Stromal cell of bone marrow (primary cell): ENCODE results near the gene SGIP1.
"Not testable (repeated sequence)": the region's sequence is repeated elsewhere in the genome, so short reads cannot be mapped to it uniquely, and the experiment has no call there.

Experiments
- DNase-seq: peaks from one replicate; pipeline ENCODE4 v3.0.0-alpha.2; 2012; ENCODE audit warnings: low read depth

The SGIP1 gene

DNA sequence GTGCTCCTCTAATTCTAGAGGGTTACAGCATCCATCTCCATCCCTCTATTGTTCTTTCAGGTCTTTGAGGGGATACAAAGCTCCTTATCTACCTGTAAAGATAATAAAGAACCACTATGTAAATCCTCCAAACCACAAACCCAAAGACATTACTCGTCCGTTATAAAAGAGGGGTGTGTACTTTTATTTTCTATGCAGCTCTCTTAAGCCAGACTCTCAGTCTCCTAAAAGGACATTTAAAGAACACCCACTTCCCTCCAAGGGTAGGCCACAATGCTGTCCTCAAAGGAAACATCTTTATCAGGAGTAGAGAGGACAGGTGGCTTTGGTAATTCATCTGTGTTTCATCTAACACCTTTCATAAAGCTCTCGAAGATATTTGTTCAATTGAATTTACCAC lies 150.4 kb downstream of the SGIP1 start:
- DNase-seq = no peak

DNA sequence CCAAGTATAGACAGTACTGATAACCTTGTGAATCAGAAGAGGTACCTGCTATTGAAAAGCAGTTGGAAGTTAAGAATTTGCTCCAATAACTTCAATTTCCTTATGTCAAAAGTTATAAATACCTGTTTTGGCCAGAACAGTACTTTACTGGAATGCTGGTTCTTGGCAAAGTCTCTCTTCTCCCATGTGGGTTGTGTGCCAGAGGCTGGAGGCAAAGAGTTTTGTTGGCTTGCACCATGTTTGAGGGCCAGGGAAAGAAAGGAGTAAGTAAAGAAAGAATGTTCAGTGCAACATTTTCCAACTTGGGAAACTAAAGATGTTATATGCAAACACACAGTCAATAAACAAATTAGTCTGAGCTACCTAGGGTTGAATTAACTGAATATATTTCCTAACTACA lies 151.3 kb downstream of the SGIP1 start:
- DNase-seq = no peak

DNA sequence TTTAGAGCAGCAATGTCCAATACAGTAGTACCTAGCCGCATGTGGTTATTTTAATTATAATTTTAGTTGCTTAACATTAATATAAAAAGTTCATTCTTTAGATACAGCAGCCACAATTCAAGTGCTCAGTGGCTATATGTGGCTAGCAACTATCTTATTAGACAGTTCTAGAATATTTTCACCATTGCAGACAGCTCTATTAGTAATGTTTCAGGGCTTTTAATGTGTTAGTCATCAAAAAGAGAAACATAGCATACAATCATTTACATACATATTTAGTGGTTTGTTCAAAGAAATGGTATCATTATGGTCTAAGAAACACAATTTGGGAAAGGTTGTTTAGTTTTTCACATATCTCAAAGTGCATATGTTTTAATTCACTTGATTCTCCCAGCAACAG lies 151.7 kb downstream of the SGIP1 start:
- DNase-seq = no peak

DNA sequence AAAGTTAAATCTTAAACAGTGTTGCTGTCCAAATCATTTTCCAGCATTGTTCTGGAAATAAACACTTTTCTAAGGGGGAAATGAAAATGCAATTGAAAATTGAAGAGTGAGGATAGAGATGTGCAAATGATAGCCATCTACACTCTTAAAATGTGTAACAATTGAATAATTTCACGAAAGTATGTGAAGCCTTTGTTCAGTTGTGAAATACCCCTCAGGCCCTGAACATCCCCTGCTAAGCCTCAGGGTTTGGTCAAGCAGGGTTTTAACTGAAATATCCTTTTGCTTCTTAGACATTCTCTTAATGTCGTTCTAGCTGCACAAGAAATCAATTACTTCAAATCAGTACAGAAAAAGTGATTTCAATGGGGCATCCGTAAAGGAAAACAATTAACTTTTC lies 152.5 kb downstream of the SGIP1 start:
- no peak for DNase-seq

DNA sequence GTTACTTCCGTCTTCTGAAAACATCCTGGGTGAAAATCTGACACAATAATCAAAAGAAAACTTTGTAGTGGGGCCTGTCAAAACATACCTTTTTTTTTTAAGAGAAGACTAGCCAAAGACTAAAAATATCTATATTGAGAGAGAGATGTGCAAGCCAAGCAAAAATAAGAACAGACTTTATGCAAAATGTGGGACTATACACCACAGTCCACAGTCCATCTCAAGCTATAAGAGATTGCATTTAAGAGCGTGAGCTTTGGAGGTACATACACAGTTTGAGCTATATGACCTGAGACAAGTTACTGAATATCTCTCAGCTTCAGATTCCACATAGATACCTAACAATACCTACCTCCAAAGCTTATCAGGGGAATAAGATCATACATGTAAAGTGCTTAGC lies 153.4 kb downstream of the SGIP1 start:
- no peak for DNase-seq

DNA sequence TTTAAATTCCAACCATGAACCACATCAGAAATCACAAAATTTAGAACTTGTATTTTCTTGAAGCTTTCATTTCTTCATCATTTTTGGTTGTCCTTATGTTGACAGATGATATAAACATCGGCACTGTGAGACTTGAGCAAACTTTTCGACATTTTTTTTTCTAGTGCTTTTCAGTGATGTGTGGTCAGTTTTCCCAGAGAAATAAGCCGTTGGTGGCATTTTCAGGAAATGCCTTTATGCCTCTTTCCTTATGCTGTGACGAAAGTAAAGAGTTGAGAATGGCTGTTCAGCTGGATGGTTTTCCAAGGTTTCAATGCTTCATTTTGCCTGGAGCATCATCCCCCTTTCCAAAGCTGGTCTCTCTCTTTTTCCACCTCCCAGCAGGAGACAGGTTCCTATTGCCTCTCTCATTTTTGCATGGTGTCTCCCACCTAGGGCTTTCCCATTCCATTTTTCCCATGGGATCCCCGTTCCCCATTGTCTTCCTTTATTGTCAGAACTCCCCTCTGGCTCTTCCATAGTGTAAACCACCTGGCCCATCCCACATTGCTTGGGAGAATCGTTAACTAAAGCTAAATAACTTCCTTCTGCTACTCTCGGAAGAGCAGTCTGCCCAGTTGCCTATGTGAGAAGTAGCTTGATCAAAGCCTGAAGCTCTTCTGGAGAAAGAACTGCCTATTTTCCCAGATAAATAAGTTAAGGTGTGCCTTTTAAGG lies 156.9 kb downstream of the SGIP1 start:
- DNase-seq = no peak

DNA sequence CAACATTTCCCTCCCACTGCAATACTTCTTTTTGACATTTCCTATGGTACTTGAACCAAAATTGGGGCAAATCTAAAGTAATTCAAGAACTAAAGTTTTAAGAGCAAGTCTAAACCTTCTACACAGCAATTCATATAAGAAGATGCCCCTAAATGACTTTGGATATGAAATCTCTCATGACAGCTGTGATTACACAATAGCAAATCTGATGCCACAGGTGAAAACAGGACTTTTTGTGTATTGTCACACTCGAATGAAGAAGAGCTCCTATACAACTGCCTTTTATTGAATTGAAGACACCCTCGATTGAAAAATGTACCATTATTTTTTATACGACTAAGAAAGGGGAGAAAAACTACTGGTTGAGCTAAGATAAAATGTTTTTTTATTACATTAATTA lies 158.7 kb downstream of the SGIP1 start:
- DNase-seq = no peak

DNA sequence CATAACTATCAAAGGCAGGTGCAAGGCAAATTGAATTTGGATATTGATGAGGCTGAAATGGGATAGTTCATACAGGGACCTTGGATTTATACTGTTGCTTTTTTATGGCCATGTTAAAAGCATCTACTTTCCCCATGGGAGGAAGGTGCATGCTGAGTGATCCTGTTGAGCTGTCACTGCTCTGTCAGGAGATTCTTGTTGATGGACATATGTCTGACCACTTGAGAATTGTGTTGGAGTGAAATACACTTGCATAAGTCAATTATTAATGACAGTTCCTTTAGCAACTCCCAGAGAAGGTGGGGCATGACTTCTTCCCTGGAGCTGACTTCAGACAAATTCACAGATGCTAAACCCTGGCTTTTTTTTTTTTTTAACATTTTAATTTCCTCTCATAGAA lies 159.9 kb downstream of the SGIP1 start:
- no peak for DNase-seq

DNA sequence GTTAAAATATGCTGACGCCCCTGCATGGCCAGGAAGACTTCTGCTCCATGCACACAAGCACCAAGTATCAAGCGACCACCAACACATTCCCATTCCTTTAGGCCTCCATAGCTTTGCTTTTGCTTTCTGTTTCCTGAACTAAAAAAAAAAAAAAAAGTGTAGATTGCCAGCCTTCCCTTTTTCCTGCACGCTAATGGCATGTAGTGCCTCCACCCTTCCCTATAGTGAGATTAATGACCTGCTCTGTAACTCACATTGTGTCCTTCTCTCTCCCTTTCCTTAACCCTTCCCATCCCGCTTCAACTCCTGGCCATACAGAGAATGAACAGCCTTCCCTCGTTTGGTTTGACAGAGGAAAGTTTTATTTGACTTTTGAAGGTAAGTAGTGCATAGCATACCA lies 161.2 kb downstream of the SGIP1 start:
- DNase-seq = no peak

DNA sequence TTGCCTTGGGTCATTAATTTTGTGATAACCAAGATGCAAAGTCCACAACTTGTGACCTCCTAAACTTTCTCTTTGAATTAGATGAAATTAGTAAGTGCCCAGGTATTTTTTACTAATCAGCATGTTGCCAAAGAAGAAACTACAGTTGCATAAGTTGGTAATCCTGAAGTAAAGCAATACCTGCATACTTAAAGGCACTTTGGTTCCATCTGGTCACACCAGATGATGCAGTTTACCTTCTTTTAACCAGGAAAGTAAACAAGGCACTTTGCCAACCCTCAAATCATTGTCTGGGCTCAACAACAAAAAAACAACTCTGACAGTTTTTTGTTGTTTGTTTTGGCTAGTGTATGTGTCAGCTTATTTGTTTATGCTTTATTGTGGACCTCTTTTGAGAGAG lies 162.8 kb downstream of the SGIP1 start:
- DNase-seq = no peak

DNA sequence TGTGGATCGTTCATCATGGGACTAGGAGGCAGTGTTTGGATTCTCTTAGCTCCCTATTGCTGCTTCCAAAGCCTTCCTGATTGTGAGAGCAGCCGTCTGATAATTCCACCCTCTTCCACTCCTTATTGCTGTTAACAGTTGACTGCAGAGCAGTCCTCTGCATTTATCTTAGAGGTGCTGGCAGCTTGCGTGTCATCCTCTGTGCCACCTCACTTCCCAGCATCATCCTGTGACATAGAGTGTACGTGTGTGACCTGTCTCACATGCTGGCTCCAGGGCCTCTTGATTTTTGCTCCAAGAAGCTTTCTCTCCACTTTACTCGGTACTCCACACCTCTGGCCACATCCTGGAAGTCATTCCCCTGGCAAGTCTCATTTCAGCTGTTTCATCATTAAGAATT lies 165.3 kb downstream of the SGIP1 start:
- no peak for DNase-seq

DNA sequence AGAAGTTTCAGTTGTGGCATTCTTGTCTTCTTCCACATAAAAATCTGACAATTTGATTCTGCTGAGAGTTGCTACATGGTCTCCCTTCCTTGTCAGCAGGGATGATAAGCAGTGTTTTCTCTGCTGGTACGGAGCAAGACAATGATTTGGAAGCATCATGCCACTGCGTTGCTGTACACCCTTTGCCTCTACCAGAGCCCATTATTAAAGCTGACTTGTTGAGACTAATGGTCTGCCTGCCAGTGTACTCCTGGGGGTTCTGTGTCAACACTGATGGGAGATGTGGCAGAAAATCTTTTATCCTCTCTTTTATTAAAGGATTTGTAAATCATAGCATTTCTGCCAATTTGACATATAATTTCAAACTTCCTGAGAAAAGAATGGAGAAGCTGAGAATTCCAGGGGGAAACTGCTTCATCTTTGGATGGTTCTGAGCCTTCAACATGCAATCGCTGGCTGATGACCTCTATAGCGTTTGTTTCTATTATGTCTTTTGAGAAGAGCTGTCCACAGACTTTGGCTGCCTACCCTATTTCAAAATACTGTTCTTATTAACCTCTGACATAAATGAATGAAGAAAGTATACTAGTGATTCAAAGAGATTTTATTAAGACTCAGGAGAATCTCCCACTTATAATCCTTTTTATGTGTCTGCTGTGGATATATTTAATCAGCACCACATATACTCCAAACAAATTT lies 170.4 kb downstream of the SGIP1 start:
- DNase-seq = no peak

DNA sequence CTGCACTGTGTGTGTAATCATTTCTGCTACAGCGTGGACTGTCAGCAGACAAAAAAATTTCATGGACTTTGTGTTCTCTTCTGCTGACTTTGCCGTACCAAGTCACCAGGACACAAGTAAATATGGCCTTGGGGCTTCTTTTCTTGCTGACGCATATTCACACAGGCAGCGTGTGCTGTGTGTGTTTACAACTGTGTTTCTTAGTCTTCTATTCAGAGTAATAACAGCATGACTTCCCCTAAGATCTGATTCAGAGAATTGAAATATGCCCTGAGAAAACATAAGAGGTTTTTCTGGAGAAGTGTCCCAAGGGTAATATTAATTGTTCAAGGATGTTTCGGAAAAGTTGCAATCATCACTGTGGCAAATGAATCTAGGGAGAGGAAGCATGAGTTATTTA lies 171.2 kb downstream of the SGIP1 start:
- DNase-seq = peak; percentile 92

DNA sequence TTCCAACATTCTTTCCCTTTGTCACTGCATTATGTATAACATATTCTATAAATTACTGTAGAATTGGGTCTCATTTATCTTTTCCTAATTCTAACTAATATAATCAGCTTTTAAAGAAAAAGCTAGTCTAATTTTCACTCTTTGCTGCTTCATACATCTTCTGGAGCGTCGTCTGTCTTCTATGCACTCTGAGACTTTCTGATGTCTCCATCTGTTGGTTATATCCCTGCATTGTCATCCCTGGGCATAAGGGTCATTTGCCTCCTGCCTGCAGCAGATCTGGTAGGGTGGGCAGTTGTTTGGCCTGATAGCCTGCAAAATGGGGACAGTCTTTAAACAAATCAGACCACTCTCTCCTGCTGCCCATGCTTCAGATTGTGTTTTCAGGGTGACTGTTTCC lies 177.5 kb downstream of the SGIP1 start:
- no peak for DNase-seq

DNA sequence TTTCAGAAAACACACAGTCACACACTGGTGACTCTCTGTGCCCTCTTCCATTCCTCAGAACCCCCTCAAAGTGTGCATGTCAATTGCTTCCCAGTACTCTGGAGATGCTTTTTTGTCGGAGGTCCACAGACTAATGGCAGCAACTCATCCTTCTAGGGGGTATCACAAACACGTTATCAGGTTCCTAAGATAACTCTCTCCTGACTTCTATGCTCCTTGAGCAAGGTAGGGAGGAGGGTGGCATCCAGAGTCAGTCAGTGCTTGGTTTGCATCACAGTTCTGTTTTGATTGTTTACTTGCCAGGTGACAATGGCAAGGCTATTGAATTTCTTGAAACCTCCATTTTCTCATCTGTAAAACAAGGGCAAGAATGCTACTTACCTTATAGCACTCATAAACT lies 178.9 kb downstream of the SGIP1 start:
- no peak for DNase-seq

DNA sequence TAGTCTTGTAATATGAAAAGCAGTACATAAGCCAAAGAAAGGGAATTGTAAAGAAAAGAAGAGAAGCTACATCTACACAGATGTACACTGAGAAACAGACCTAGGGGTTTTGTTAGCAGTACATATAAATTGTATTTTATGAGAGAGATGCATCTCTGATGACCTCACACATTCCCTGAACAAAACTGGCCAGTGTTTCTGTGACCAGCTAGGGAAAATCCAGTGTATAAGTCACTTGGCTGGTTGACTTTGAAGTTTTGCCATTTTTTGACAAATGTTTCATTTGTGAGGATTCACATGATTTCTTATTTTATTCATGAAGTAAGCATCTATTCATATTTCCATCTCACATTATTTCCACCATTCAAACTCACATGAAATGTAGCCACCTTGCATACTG lies 190.0 kb downstream of the SGIP1 start:
- DNase-seq = peak; percentile 46

DNA sequence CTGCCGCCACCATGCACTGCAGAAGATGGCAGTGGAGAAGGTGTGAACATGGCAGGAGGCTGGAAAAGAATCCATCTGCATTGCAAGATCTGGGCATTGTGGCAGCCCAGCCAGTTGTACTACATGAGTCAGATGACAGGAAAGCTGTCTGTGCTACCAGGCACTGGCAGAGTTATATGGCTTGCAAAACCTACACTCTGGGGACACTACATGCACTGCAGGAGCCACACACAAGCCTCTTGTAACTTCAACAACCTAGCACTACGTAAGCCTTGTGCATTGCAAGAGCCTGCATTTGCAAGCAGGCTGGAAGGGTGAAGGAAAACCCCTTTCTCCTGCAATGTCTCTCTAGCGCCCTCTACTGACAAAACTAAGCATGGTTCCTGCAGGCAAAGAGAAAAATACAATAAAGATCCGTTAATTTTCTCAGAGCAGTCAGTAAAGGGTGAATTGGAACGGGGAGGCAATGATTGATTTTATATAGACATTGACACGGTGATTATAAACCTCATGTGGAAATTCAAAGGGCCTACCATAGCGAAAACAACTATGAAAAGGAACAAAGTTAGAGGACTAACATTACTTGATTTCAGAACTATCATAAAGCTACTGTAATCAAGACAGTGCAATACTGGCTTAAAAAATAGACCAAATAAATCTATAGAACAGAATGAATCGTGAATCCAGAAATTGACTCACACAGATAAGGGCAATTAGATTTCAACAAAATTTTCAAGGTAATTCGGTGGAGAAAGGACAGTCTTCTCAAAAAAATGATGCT lies 192.1 kb downstream of the SGIP1 start:
- peak; percentile 75 for DNase-seq

DNA sequence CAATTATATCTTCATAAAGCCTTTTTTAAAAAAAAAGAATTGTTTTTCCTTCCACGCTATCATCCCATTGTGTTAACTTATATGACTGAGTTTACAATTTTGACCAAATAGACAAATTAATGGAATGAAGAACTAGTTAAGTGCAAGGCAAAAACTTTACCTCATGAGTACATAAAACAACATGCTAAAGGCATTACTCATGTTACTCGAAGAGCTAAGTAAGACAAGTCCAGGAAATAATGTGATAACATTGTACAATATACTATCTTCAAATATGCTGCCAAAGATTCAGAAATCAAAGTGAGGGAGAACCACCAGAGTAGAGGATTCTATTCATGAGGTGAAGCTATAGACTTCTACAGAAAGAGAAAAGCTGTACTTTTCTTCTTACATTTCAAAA lies 194.1 kb downstream of the SGIP1 start:
- no peak for DNase-seq

DNA sequence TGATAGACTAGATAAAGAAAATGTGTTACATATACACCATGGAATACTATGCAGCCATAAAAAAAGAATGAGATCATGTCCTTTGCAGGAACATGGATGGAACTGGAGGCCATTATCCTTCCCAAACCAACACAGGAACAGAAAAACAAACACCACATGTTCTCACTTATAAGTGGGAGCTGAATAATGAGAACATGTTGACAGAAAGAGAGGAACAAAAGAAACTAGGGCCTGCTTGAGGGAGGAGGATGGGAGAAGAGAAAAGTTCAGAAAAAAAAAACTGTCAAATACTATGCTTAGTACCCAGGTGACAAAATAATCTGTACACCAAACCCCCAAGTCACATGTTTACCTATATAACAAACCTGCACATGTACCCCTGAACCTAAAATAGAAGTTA lies 194.8 kb downstream of the SGIP1 start:
- DNase-seq = not testable (repeated sequence)

DNA sequence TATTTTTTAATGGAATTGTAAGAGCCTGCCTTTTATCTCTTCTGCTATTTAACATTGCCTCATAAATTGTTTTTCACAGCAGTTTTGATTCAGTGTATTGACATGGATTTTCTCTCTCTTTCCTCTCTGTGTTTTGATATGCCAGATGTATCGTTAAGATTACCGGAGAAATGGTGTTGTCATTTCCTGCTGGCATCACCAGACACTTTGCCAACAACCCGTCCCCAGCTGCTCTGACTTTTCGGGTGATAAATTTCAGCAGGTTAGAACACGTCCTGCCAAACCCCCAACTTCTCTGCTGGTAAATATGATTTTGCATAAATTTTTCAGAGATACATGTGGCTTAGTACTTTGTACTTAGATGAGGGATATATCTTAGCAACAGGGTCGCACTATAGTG lies 195.2 kb downstream of the SGIP1 start:
- DNase-seq = no peak

DNA sequence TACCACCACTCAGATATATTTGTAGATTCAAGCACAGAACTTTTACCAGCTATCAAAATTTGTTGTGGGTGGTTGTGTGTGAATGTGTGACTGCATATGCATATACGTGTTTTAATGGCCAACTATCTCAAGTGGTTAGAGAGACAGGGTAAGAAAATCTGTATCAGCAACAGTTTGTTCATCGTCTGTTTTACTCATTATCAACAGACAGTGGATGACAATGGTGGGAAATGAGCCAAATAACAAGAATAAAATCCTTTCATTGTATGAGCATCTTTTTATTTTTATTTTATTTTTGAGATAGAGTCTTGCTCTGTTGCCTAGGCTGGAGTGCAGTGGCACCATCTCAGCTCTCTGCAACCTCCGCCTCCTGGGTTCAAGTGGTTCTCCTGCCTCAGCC lies 195.6 kb downstream of the SGIP1 start:
- no peak for DNase-seq

DNA sequence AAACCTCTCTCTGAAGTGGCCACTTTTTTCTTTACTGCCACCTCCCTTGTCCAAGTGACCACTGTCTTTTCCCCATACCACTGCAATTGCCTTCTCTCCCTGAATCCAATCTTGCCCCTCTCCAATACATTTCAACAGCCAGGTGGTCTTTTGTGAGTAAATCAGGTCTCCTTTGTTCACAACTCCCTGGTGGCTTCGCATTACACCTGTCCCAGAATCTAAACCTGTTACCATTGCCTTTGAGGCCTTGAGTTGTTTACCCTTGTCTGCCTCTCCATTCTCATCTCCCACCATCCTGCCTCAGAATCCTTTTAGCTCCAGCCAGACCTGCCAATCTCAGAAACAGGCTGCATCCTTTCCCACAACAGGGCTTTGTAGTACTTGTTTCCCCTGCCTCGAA lies 196.5 kb downstream of the SGIP1 start:
- no peak for DNase-seq

DNA sequence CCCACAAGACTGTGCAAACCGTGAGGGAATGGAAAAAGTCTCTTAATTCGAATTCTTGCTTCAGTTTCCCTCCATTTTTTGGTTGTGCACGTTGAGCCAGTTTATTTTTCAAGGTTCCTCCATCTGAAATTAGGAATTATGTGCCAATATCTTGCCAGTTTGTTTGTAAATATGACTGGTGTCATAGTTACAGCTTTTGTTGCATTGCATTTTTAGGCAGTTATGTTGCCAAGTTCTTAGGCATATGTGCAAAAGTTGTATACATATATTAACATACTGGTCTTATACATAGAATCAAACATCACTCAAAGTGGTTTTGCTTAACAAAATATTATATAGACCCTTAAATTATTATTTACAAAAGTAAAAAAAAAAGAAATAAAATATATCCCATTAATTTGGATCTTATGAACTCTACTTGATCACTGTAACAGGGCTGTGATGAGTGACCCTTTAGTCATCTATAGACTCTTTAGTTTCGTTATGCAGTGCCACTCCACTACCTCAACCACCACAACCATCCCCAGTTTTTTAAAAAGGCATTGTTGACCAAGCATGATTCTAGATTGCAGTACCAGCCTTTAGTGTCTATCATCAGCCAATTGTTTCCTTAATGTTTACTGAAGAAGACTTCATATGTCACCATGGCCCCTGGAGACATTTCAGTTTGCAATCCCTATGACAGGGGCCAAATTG lies 197.4 kb downstream of the SGIP1 start:
- no peak for DNase-seq
